GM18909 (cell line): ENCODE data around the gene CASP1.

Source experiments
- ATAC-seq: cut with Tn5 transposase; IDR thresholded peaks from one replicate; pipeline ENCODE4 v1.9.1; 2021; ENCODE audit warnings: mild to moderate bottlenecking; ENCODE audit not compliant: unreplicated experiment, poor library complexity

Gene CASP1

DNA sequence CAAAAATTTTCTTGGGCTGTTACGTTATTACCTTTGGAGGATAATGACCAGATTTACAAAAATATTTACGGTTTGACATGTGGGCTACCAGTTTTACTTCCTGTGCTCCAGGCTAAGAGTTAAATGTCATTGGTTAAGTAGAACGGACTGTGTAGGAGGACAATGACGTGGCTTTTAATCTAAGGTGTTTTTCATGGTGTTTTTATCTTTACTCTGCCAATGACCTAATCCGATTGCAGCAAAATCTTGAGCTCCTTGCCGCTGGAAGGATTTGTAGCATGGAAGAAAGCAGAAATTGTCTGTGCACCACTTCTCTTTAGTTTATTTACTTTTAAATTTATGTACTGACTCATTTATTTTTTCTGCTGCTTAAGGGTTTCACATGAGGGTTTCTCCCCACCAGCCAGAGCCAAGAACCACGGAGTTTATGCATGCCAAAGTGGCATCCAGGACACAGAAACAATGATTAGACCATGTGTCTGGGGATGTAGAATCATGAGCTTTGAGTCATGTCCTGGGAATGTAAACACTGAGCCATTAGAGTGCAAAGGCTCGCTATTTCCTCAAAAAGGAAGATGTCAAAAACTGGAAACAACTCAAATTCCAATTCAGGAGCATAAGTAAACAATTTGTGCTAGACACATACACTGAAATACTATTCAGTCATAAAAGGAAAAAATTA, 12.1 kb upstream of the CASP1 start:
- ATAC-seq: no peak

DNA sequence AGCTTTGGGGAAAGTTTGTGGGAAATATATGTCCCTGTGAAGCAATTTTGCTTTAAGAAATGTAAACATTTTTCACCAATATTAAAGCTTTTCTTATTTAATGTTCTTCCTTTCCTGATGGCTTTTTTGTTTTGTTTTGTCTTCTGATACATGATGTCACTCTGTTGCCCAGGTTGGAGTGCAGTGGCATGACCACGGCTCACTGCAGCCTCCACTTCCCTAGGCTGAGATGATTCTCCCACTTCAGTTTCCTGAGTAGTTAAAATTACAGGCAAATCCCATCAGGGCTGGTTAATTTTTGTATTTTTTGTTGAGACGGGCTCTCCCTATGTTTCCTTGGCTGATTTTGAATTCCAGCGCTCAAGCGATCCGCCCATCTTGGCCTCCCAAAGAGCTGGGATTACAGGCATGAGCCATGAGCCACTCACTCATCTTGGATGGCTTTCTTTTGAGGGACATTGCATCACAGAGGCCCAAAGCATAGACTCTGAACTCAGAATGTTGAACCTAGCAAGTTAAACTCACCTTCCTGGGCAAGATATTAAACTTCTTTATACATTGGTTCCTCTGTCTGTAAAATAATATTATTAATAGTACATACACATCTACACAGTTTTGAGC, 10.8 kb upstream of the CASP1 start:
- no peak for ATAC-seq

DNA sequence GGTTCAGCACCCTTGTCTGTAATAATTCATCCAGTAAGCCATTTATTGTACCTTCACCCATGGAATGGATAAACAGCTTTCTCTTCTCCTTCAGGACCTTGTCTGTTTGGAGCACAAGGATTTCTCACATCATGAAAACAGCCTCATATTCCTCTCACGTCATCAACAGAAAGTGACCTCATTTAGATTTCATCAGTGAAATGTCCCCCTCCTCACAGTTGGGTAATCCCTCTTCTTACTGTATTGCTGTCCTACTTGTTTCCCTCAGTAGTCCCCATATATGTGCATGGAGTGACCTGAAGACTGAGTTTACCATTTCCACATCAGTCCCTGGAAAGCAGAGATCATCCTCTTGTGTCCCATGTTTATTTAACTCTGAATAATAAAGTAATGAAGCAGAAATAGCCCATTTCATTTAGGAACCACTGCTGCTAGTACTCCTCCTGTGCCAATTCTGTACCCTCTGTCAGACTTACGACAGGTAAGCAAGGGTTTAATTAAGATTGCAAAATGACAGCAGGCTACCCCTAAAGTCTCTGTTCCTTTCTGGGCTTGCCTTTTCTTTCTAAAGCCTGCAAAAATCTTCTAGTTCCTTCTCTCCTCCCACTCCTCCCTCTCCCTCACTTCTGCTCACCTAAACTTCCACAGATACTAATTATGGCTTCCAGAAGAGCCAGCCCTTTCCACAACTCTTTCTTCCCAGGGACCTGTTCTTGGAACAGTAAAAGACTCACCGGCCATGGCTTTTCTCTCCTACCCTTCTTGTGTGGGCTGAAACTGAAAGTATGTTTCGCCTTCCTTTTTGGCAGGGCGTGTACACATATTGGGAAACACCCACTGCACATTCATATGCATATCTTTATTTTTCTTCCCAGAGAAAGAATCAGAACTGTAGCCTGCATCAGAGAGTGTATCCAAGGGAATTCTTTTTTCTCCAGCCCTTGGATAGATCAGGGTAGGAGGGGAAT, 9.9 kb upstream of the CASP1 start, which contains the start of gene CARD16:
Gene CARD16 (minus strand): TSS at position 779 of the 968 bp plus-strand sequence. CDS start 38 bp downstream, at position 741.
- peak; percentile 99 for ATAC-seq

DNA sequence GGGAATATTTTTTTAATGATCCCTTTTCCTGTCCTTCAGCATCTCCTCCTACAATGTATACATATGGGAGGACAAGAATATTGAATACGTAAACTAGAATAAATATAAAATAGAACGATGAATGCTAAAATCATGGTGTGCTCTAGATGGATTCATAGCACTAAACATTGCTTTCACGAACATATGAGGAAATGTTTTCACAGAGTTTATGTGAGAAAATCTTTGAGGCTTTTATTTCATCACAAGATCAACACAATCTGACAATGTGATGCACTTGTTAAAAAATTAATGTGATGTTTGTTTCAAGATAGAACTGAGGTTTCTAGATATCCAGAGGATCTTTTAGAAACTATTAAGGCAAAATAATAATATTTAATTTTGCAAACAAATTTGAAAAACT, 7.2 kb upstream of the CASP1 start:
- ATAC-seq: no peak

DNA sequence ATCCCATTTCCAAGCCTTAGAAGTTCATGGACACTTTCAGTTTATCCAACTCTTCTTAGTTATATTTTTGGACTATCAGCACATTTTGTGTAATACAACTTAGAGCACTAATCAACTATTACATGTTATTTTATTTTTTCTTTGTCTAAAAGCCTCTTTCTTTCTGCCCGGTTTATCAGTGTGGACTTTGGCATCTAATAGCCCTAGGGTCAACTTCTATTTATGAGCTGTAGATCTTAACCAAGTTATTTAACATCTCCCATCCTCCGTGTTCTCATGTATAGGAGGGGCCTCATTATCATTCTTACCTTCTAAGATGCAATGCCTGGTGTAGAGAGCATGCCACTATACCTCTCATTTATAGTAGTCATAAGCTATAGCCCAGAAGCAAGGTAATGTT, 5.8 kb upstream of the CASP1 start:
- no peak for ATAC-seq

DNA sequence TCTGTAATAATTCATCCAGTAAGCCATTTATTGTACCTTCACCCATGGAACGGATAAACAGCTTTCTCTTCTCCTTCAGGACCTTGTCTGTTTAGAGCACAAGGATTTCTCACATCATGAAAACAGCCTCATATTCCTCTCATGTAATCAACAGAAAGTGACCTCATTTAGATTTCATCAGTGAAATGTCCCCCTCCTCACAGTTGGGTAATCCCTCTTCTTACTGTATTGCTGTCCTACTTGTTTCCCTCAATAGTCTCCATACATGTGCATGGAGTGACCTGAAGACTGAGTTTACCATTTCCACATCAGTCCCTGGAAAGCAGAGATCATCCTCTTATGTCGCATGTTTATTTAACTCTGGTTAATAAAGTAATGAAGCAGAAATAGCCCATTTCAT, 556 bp downstream of the CASP1 start:
- peak; percentile 19 for ATAC-seq

DNA sequence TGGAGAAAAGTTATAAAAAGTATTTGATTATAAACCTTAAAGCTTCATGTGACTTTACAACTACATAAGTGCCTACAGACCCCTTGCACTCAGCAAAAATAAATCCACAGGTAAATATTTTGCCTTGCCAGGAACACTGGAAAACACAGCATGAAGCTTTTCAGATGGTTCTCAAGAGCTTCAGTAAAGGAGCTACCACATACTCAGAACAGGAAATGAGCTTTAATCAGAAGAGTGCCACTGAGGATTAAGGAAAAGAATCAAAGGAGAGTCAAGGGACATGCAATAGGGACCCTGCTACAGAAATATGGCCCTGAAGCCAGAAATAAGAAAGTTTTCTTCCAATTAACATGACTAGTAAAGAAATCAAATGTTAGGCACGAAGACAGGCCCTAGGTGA, 1.2 kb downstream of the CASP1 start:
- no peak for ATAC-seq

DNA sequence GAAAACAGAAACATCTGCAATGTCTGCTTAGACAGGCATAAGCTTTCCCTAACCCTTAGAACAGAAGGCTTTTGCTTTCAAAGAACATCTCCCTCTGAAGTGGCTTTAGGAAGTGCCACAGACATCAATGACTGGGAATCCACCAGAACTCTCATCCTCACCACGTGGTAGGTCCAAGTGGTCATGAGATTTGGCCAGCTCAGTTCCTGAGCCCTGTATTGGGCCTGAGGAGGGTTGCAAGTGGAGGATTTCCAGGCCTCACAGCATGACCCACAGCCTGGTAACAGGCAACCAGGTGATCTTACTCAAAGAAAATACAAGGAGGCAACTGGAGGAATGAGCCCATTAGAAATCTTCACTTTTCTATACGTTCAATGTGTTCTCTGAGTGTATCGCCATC, 1.6 kb downstream of the CASP1 start:
- ATAC-seq: no peak

DNA sequence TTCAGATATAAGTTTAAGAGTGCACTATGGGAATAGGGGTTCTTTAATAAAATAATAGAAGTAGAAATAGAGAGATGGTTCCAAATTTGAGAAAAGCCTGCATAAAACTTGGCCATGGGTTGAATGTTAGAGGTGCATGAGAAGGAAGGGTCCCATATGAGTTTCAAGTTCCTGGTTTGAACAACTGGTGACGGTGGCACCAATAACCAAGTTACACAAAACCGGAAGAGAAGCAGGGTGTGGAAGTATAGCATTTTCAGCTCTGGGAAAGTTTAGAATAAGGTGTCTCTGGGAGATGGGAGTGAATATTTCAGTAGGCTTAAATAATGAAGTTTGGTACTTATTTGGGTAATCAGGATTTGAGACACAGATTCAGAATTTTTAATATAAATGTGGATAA, 2.4 kb downstream of the CASP1 start:
- no peak for ATAC-seq

DNA sequence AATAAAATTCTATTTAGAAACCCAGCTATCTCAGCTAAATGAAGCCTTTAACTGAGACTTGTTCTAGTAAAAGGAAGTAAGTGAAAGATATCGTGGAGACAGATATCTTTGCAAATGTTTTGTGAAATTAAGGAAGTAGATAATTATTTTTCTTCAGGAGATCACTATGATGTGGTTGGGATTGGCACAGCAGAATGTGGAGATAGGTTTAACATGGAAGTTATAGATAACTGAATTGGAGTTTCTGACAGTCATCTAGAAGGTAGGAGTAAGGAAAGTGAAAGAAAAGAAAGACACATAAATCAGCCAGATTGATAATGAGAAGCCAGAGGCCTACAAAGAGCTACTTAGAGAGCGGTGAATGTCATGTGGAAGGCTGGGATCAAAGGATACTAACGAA, 7.3 kb downstream of the CASP1 start:
- no peak for ATAC-seq

DNA sequence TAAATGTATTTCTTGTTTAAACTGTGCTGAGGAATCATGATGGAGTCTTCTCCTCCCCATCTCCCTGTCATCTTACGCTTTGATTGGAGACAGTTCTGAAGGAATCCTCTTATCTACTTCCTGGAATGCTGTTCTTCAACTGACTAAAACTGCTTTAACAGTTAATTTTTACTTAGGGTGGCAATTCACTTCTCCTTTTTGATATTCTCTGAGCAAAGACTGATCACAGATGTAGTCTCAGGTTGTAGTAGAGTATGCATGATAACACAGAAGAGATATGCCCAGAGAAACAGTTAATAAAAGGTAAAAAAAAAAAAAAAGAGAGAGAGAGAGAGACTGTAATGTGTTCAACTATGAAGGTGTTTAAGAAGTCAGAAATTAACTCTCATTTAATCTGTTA, 10.6 kb downstream of the CASP1 start:
- ATAC-seq: no peak

DNA sequence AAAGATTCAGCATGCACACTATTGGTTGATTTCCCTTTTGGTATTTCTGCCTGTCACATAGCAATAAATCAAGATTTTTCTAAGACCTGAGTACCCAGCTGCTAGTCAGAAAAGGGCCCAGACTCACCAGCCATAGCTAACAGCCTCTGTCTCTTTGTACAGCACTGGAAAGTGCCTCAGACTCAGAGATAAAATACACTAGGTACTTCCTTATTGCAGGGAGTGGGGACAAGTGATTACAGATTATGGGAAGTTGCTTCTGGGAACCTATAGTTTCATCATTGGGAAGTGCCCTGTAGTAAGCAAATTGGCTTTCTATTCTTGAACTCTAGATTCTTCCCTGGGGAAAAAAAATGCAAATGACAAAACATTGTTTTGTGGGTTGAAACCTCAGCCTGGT, 11.9 kb downstream of the CASP1 start, which contains the start of gene CASP5:
Gene CASP5 (minus strand): TSS at position 166 of the 400 bp plus-strand sequence. CDS start 32 bp downstream, at position 134.
- ATAC-seq: no peak

DNA sequence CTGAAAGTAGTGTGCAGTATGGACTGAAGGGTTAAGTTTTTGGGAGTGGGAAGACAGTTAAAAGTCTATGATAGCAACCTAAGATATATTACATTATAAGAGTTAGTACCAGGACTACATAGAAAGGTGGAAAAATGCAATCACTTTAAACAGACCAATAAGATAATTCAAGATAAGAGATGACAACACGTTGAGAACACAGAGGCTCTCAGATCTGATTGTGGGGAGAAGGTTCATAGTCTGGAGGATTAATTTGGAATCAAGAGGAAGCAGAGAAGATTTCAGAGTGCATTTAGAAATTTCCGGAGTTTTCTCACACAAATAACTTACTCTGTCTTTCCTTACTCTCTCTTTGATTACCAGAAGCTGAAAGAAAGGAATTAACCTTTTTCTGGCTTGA, 12.4 kb downstream of the CASP1 start:
- ATAC-seq: no peak

DNA sequence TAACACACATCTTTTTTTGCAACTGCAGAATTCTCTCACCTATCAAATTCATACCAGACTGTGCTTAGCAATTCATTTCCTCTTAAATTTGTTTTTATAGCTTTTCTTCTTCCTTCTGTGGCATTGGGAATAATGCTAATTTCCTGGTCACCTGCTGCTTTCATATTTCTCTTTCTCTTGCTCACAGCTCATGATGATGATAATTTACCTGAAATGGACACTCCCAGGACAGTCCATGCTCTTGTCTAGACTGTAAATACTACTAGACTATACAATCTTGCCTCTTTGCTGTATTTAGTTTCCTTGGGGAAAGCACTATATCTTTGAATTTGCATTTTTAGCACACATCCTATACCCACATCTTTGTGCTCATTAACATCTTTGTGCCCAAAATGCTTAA, 27.5 kb downstream of the CASP1 start:
- no peak for ATAC-seq

DNA sequence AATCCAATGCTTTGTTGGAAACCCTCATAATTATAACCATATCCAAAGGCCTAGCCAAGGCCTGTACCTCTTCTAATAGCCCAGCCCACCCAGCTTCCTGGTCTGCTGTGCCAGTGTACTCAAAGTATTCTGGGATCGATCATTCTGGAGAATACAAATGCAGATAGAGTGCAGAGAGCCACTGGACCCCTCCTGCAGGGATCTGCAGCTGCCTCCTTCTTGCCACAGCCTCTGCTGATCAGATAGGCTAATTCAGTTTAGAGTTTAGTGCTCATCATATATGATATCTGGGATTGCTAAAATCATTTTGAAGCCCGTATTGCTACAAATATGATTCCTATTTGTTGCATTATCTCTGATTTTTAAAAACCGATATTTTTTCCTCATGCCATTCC, 29.5 kb downstream of the CASP1 start:
- no peak for ATAC-seq

DNA sequence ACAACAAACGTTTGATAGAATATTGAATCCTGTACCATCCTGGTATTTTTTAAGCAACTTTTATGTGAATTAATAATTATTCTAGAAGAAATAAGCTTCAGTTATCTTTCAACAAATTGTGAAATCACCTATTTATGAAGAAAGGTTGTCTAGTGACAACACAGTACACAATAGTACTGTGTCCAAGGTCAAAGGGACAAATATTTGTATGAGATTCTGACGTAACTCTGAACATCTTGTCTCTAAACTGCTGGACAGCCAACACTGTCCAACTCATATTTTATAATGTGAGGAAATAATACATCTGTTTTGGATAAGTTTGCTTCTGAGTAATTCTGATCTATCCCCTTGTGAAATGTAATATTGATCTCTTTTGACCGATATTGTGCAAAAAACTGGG, 30.9 kb downstream of the CASP1 start:
- no peak for ATAC-seq

DNA sequence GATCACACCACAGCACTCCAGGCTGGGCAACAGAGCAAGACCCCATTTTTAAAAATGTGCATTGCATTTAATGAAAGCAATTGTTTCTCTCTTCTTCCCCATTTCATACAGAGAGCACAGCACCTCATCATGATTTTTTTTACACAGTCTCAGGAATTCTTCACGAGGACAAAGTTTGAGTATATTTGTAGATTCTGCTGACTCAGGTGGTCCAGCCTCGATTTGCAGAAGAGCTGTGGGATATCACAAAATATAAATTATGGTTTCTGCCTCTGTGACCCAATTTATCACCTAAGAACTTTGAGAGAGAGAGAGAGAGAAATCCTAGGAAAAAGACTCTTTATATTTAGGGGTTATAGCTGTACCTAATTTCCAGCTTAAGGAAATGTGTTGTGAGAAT, 31.8 kb downstream of the CASP1 start:
- ATAC-seq: no peak

DNA sequence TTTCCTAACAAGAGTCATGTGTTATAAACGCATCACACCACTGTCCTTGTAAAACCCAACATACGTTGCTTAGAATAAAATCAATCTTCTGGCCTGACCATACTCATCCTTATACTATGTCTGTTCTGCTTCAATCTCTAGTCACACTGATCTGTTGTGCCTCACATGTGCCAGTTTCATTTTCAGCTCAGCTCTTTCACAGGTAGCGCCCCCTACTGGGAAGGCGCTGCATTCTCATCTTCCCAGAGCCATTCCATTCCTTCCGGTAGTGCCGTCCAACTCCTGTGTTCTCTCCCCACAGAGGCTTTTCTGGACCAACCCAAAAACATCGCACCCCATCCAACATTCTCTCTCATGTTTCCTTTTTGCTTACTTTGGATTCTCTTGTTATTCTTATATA, 34.1 kb downstream of the CASP1 start:
- ATAC-seq: peak; percentile 89

DNA sequence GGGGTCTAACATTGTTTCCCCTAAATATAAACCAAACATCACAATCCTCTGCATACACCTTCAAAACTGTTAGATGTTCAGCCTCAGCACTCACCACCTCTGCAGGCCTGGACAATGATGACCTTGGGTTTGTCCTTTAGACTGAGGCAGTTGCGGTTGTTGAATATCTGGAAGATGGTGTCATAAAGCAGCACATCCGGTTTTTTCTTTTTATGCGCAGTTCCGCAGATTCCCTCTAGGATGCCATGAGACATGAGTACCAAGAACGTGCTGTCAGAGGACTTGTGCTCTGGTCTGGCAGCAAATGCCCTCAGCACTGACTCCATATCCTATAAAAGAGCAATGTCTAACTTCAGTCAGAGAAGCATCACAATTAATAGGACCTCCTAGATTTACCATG, 34.8 kb downstream of the CASP1 start:
- no peak for ATAC-seq

DNA sequence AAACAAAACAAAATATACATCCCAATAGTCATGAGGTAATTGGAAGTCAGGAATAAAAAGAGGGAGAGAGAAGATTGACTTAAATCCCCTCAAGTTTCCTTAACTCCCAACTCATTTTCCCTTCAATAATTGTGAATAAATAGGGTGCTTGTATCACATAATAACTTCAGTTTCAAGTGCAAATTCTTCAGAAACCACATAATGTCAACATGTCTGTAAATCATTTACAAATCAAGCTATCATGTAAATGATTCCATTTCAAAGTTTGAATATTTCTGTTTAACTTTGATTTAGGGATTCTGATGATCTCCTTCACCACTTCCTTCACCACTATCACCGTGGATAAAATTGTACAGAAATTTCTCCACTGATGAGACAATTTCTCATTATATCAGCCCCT, 35.2 kb downstream of the CASP1 start:
- no peak for ATAC-seq

DNA sequence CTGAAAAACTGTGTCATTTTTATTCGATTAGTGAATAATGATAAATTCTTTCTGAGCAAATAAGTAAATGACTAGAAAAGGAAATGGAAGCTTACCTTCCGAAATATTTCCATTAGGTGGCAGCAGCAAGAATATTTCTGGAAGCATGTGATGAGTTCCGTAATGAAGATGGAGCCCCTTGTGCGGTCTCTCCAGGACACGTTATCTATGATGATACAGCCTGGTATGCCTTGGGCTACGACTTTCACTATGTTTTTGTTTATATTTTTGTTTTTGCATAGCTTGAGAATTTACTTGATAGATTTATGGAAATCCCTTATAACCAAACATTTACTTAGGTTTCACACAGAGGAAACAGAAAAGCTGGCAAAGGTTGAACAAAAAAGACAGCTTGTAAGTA, 37.7 kb downstream of the CASP1 start:
- ATAC-seq: no peak
